GM08714 (cell line): ENCODE data around the gene TMEM244.

Experiments
- H3K4me3 ChIP-seq: fragments of 200-500 bp; sonication (Bioruptor generic); 2 replicates; pipeline ENCODE4 v1.5.1; 2014; ENCODE audit warnings: mild to moderate bottlenecking, low read length, inconsistent platforms
- ZNF274 ChIP-seq: IDR thresholded peaks from 2 replicates; pipeline ENCODE4 v1.6.1; 2012; ENCODE audit warnings: mild to moderate bottlenecking, low read depth, low read length

The TMEM244 gene

GRCh38 chr6:129860908-129861665, at the start of gene TMEM244:
TMEM244 (minus strand) TSS chr6:129861315; CDS start chr6:129861188, 127 bp downstream.
- no peak for TF ChIP-seq ZNF274
- no peak within 1 kb of the TSS; the same call in 1 of the 2 replicates for H3K4me3 ChIP-seq

DNA sequence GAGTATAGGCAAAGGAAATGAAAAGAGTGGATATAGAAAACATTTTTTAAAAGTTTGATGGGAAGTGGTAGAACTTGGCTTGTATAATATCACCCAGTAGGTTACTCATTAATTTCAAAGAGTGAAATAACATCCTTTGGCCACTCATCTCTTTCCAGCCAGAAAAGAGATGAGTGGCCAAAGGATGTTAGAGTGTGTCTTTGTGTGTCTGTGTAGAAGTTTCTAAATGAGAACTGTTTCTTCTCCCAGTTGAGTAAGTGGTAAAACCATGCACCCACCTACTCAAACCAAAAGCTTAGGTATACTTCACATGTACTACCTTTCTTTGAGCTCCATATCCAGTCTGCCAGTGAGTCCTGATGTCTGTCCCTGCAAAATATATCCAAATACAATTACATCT, 47.7 kb upstream of the TMEM244 start:
- no peak overlapping the region for H3K4me3 ChIP-seq
- no peak for TF ChIP-seq ZNF274

DNA sequence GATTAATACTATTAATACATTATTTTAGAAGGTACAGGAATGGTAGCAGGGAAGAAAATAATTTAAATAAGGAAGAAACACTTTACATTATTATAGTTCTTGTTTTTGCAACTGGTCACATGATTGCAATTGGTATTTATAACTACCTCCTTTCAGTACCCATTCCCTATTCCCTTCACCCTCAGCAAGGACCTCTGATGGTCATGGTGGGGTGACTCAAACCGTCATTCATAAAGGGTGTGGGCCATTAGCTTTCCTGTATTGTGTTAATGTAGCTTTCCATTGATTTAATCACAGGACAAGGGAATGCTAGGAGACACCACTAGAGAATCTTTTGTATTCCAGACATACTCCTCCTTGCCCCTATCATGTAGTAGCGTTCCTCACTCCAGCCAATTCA, 47.2 kb upstream of the TMEM244 start:
- no peak overlapping the region for H3K4me3 ChIP-seq
- no peak for TF ChIP-seq ZNF274

- TF ChIP-seq ZNF274: no peak
- H3K4me3 ChIP-seq: no peak overlapping the region
Measured at GRCh38 chr6:129906515-129907077, 45.5 kb upstream of the TMEM244 start.

DNA sequence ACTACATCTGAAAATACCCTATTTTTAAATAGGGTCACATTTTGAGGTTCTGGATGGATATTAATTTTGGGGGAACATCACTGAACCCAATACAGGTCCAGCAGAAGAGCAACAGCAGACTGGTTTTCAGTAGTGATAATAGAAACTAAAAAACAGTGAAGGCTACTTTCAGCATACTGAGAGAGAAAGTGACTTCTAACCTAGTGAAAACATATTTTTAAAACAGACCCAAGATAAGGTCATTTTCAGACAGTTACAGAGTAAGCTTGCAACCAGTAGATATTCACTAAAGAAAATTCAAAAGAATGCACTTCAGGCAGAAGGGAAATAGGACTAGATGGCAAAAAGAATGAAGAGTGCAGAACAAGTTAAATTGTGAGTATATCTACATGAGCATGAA, 42.0 kb upstream of the TMEM244 start:
- TF ChIP-seq ZNF274: no peak
- H3K4me3 ChIP-seq: no peak overlapping the region

GRCh38 chr6:129902681-129903080, 41.6 kb upstream of the TMEM244 start:
- no peak for TF ChIP-seq ZNF274
- no peak overlapping the region for H3K4me3 ChIP-seq

GRCh38 chr6:129901910-129902309, 40.8 kb upstream of the TMEM244 start:
- TF ChIP-seq ZNF274: no peak
- H3K4me3 ChIP-seq: no peak overlapping the region

DNA sequence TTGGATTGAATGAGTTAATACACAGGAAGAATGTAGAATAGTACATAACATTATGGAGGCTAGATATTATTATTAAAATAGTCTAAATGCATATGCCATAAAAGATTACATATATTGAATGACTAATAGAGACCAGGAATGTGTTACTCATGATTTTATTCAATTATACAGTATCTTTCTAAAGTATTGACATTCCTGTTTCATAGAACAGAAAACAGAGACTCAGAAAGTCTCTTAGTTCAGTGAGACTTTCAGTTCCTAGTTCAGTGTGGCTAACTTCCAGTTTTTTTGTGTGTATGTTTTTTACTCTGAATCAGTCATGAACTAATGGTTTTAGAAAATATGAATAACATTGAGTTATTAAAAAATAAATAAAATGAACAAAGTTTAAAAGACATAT, 34.6 kb upstream of the TMEM244 start:
- no peak overlapping the region for H3K4me3 ChIP-seq
- no peak for TF ChIP-seq ZNF274

DNA sequence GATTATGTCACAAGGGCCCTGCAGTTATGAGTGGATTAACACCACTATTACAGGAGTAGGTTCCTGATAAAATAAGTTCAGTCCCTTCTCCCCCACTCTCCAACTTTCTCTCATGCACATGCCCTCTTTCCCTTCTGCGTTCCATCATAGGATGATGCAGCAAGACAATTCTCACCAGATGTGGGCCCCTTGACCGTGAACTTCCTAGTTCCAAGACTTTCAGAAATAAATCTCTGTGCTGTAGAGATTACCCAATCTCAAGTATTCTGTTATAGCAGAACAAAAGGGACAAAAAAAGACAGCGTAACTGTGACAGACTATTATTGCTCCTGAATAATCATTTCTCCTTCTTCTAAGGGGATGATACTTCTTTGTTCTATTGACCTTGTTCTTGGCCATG, 33.8 kb upstream of the TMEM244 start:
- TF ChIP-seq ZNF274: no peak
- no peak overlapping the region for H3K4me3 ChIP-seq

DNA sequence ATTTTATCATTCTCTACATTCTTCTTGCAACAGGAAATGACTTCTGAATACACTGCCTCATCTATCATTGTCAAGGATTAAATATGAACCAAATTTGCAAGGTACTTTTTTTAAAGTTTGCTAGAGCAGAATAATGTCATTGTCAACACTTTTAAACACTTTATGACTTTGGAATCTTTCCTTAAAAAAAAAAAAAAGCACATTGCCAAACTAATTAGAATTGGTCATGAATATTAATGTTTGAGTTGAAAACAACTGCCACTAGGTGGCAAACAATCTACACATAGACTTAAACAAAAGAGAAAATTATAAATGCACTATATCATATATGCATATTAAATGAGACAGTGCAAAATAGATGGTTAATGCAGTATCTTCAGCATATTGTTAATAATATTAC, 32.5 kb upstream of the TMEM244 start:
- no peak for TF ChIP-seq ZNF274
- no peak overlapping the region for H3K4me3 ChIP-seq

GRCh38 chr6:129890701-129891100, 29.6 kb upstream of the TMEM244 start:
- no peak overlapping the region for H3K4me3 ChIP-seq
- no peak for TF ChIP-seq ZNF274

DNA sequence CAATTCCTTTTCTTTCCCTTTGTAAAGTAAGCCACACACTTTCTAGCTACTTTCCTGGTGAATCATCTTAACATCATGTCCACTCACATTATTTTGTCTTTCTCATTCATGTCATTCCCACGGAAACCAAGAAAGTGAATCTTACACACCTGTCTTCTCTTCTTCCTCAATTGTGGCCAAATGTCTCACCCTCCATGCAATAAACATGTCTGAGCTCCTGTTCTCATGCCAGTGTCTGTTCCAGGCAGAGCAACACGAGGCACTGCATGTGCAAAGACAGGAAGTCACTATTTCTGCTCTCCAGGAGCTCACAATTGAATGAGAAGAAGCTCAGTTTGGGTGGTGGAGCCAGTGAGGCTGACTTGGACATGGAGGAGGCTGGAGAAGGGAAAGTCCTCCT, 29.0 kb upstream of the TMEM244 start:
- no peak for TF ChIP-seq ZNF274
- no peak overlapping the region for H3K4me3 ChIP-seq

DNA sequence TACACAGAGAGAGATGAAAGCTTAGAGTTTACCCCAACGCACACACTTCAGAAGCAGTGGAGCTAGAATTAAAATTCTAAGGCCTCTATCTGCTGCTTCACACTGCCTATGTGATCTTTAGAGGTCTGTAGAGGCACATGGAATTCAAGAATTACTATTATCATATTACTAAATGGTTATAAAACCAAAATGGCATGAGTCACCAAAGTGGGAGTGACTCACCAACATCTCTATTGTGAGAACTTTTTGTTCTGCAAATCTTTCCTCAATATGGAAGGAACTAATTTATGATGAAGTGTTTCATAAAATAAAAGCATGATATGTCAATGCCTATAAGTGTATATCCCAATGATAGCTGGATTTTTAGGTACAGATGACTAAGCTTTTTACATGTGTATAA, 28.5 kb upstream of the TMEM244 start:
- H3K4me3 ChIP-seq: no peak overlapping the region
- TF ChIP-seq ZNF274: no peak

- no peak overlapping the region for H3K4me3 ChIP-seq
- TF ChIP-seq ZNF274: no peak
Measured at GRCh38 chr6:129886401-129887155, 25.5 kb upstream of the TMEM244 start.

DNA sequence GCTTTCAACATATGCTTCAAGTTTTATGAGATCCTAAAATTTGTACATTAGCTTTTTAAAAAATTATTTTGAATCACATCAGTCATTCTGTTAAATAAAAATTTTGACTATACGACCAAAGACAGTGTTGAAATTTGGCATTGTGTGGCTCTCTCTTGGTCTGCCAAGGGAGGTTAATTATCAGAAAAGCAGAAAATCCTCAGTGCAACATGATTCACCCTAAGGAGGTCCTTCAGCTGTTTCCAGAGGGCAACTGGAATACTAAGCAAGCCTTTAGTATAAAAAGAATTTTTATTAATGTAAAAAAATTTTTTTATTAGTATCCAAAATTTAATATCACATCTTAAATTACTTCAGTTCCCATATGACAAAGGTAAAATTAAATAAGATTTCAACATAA, 23.1 kb upstream of the TMEM244 start:
- TF ChIP-seq ZNF274: no peak
- H3K4me3 ChIP-seq: no peak overlapping the region
